GM10847 (cell line): ENCODE results near the gene HOXC11.

Experiments used
- POLR2A ChIP-seq: IDR thresholded peaks from 2 replicates; pipeline ENCODE4 v1.6.1; 2011; ENCODE audit not compliant: insufficient read length; ENCODE audit errors: extremely low read depth

Gene HOXC11

DNA sequence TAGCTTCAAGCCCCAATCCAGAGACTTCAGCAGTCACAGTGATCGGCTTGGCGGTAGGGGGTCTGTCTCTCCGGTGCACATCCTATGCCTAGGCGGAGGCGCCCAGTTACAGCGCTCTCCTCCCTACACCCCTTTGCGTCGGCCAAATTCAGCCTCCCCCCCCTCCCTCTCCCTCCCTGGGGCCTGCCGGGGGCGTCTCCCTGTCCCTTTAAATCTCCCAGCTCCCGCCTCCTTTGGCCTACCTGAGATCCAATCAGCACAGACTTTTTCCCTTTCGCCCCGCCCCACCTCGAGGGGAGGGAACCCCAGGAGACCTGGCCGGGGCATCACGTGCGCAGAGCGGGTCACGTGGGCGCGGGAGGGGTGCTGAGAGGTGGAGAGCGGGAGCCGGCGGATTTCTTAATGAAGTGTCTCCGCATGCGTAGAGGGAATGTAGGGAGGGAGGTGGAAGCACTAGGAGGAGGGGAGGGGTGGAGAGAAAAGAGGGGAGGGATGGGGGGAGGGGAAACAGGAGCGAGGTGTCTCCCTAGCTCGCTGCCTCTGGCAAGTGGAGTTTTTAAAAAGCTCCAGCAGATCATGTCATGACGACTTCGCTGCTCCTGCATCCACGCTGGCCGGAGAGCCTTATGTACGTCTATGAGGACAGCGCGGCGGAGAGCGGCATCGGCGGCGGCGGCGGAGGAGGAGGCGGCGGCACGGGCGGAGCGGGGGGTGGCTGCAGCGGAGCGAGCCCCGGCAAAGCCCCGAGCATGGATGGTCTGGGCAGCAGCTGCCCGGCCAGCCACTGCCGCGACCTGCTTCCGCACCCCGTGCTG lies 34.4 kb upstream of the HOXC11 start, which contains the start of gene HOXC13:
HOXC13 (plus strand) TSS at position 506 of the 815 bp plus-strand sequence; CDS start at position 582, 76 bp downstream.
- no peak for TF ChIP-seq POLR2A

DNA sequence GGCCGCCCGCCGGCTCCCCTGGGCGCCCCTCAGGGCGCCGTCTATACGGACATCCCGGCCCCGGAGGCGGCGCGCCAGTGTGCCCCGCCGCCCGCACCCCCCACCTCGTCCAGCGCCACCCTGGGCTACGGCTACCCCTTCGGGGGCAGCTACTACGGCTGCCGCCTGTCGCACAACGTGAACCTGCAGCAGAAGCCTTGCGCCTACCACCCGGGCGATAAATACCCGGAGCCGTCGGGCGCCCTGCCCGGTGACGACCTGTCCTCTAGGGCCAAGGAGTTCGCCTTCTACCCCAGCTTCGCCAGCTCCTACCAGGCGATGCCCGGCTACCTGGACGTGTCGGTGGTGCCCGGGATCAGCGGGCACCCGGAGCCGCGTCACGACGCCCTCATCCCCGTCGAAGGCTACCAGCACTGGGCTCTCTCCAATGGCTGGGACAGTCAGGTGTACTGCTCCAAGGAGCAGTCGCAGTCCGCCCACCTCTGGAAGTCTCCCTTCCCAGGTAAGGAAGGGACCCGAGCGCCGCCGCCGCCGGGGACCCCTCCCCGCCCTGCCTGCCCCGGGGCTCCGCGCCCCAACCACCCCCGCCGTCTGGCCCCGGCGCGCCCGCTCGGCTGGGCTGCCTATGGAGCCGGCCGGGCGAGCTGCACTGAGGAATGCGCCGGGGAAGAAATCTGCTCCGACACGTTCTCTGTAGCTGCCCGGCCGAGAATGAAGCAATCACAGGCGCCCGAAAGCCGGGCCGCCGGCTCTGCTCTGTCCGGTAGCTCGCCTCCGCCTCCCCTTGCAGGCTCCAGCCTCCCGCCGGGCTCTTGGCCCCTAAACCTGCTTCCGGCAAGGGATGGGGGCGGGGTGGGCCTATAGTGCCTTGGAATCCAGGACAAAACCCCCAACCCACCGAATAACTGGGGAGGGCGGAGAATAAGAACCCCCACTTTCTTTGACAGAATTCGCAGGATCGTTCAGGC lies 33.5 kb upstream of the HOXC11 start:
- no peak for TF ChIP-seq POLR2A

DNA sequence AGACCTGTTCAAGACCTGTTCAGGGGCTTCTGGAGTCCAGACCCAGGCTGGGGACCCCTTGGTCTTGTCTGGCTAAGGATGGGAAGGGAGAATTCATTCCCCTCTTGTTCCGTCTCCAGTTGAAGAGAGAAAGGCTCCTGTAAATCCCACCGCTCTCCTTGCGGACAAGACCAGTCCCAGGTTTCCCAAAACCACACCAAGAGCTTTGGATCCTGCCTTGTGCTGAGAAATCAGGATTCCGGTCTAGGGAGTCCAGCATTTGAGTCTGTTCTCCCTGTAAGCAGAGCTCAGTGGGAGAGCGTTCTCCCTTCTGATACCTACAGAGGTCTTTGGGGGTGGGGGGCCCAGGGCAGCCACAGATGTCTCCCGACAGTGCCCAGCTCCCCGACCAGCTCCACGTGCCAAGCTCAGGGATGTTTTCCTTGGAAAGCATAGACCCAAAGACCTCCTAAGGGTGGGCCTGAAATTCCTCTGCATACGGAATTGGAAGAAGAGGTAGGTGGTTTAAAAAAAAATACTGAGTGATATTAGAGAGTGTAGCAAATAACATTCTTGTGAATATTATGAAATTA lies 32.4 kb upstream of the HOXC11 start:
- no peak for TF ChIP-seq POLR2A

DNA sequence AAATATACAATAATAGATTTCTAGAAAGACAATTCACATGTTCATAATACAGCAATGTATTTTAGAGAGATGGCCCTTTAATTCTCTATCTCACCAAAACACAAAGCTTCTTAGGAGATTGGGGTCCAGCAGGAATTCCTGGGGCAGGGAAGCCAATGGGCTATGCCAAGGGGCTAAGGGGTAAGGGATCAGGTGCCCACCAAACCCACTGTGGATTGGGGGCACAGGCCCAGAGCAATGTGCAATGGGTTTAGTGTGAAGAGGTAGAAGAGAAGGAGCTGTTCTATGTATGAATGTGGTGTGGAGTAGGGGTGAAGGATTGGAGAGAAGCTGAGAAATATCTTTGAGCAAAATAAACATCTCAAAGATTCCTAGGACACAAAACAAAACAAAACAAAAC lies 31.7 kb upstream of the HOXC11 start:
- TF ChIP-seq POLR2A, result no peak

DNA sequence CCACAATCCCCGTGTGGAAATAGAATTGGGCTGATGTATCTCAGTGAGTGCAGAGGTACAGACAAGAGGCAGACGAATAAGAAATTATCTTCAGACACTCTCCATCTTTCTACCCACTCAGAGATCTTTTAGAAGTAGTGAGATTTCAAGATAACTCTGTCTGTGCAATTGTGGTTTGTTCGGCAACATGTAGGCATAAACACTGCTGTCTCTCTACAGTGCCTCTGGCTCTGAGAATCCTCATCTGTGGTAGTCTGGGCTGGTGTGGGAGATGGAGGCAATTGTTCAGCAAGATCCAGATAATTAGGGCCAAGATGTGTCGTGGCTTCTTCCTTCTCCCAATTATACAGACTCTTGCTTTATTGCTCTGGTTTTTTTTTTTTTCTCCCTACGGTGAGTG lies 31.2 kb upstream of the HOXC11 start:
- no peak for TF ChIP-seq POLR2A

DNA sequence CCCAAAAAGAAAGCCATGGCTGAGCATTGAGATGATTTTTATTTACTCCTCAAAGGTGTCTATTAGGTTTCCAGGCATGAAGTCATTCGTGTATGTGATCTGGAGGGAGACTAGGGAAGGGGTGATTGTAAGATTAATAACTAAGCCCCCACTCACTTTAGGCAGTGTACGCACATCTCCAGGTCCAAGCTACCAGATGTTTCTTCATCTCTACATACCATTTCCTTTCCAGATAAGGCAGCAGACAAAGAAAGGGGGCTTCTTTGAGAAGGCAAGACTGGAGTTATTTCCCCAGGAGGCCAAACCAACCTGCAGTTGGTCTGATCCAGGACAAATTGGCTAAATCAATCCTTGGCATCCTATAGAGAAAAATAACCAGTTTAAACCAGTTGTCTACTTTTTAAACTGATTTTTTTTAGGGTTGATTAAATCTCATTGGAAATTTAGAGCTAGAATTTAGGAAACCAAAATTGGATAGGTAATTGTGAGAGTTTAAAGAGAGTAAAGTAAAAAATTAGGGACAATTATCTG lies 30.4 kb upstream of the HOXC11 start:
- TF ChIP-seq POLR2A, result no peak

DNA sequence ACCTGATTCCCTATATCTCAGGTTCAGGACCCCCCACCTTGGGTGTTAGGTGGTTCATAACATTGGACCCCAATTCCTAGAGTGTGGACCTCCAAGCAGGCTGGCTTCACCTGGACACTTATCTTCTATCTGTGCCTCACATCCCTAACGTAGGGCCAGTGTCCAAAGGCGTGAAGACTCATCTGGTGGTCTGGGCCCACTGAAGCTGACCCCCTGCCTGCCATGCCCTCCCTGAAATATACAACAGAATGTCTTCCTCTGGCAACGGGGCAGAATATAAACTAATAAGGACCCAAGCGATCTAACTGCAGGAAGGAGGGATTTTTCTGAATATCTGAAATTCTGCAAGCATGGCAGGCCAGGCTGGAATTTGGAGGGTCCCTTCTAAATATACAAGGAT lies 28.7 kb upstream of the HOXC11 start:
- TF ChIP-seq POLR2A, result no peak

DNA sequence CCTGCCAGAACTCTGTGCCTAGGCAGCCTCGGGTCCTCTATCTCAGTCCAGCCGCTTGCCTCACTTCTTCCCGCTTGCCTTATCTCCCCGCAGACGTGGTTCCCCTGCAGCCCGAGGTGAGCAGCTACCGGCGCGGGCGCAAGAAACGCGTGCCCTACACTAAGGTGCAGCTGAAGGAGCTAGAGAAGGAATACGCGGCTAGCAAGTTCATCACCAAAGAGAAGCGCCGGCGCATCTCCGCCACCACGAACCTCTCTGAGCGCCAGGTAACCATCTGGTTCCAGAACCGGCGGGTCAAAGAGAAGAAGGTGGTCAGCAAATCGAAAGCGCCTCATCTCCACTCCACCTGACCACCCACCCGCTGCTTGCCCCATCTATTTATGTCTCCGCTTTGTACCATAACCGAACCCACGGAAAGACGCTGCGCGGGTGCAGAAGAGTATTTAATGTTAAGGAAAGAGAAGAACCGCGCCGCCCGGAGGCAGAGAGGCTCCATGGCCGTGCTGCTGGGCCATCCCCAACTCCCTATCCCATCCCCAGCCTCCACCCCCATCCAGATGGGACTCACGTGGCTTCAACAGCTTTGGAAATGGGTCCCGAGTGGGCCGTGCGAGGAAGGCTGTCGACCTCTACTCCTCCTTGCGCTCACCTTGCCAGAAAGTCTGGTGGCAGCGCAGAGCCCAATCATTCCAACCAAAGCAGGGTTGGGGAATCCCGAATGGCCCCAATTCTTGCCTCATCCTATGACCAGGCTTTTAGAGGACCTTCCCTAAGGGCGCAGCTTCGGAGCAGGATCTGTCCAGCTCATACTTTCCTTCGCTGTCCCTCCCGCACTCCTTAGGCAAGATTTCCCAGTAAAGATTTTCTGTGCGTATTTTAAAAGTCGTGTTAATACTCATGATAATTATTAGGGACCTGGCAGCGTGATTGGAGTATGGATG lies 27.7 kb upstream of the HOXC11 start:
- no peak for TF ChIP-seq POLR2A

DNA sequence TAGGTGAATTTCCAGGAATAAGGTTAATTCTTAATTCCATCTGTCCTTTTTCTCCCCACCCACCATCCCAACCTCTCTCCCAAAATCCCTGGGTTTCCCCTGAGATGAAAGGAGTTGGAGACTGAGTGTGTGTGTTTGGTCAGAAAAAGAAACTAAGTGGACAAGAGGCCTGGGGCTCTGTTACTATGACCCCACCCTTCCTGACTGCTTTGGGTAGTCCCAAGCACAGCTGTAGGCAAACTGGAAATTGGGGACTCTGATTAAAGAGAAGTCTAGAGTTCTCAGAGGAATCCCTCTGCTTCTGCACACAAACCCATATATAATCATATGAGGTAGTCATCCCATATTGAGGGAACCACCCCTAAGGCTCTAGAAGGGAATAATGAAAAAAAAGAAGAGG lies 25.2 kb upstream of the HOXC11 start:
- no peak for TF ChIP-seq POLR2A

DNA sequence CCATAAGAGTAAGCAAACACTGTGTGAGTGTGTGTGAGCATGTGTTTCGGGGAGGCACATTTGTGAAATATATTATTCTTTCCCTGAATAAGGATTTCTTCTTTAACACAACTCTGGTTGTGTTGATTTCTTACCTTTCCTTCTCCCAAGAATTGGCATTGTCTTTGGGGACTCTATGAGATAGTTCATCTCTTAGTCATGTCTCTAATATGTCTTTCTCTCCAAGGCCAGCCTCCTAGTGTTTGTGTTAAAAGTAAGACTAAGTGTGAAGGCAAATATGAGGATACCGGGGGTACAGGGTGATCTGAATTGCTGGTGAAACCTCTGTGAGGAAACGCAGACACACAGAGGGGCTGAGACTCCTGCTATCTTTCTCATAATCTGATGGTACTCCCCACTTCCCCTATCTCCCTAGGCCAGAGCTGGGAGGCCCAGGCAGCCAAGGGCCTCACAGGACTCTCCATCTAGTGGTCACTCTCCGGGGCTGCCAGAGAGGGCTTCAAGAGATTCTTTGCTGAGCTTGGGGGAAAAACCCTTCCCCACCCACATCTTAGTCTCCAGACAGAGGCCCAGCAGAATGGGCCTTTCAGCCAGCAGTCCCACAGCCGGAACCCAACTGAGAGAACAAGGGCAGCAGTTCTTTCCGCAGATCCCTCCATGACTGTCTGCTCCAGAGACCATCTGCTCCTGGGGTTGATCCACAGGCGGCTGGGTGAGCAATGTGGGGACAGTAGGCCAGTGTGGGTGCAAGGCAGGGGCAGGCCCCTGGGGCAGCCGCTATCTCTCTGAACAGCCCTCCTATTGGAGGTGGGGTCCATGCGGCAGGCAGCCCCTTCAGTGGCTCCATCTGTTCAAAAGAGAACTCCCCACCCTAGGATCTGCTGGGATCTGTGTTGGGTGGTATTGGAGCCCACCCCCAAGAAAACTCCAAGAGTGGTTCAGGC lies 24.0 kb upstream of the HOXC11 start:
- no peak for TF ChIP-seq POLR2A

DNA sequence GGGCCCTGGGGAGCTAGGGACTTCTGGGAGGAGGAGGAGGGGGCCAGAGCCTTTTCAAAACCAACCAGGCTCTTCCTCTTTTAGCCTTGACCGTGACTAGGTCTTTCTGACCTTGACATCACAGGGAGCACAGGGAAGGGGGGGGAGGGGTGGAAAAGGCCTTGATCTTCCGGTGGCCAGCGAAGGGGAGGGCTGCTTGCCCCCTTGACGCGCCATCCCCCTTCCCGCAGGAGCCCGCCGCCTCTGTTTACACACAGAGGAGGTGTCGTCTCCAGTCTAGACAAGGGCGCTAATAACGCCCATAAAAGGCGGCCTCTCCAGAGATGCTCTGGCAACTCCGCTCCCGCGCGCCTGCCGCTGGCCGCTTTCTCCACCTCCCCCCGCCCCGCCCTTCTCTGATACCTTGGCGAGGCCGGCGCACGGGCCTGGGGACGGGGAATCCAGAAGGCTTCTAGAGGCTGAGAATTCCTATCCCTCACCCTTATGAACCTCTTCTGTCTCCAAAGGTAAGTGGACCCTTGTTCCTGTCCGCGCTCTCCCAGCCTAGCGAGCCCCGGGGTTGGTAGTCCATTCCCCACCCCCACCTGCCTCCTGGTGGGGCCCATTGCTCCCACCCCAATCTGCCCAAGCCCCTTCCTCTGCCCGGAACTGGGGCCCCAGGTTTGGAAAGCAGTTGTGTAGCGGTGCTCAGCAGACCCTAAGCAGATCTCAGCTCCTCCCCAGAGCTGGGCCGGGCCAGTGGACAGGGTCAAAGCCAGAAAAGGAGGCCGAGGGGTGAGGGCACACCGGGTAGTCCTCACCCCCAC lies 23.1 kb upstream of the HOXC11 start:
- TF ChIP-seq POLR2A, result no peak

DNA sequence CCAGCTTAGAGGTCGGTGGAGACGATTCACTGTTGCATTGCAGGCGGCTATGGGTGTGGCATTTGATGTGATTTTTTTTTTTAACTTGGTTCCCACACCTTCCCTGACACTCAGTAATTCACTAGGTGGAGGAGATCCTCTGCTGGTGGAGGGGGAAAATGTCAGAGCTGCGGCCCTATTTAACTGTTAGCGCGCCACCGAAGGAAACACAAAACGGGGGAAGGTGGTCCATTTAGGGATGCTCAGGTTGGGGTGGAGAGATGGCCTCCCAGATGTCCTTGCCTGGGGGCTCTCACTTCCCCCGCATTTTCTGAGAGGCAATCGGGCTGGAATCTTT lies 22.5 kb upstream of the HOXC11 start:
- TF ChIP-seq POLR2A, result no peak
